Inferior parietal cortex (tissue), 1 donor: Measurements from ENCODE around the gene VAV3.

Experiments used
- DNase-seq: peaks from one replicate; pipeline ENCODE4 v3.0.0-alpha.2; 2016; ENCODE audit errors: extremely low spot score

VAV3 gene

DNA sequence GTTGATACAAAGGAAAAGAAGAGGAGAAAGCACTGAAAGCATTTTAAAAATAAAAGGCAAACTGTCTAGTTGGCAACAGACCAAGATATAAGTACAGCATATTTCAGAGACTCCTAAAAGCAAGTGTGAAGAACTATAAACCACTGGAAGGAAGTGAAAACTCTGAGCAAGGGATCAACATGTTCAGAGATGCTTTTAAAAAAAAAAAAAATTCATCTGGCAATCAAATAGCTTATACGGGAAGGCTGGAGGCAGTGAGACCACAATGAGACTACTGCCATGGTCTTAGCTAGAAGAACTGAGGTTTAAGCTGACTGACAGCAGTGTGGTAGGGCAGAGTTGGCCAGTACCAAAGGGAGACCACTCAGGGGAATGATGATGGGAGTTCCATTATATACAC, 124.3 kb downstream of the VAV3 start:
- DNase-seq: no peak

DNA sequence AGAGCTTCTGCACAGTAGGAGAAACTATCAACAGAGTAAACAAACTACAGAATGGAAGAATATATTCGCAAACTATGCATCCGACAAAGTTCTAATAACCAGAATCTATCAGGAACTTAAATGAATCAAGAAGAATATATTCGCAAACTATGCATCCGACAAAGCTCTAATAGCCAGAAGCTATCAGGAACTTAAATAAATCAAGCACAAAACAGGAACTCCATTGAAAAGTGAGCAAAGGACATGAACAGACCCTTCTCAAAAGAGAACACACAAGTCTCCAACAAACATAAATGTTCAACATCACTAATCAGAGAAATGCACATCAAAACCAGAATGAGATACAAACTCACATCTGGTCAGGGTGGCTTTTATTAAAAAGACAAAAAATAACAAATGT, 126.9 kb downstream of the VAV3 start:
- DNase-seq: no peak

DNA sequence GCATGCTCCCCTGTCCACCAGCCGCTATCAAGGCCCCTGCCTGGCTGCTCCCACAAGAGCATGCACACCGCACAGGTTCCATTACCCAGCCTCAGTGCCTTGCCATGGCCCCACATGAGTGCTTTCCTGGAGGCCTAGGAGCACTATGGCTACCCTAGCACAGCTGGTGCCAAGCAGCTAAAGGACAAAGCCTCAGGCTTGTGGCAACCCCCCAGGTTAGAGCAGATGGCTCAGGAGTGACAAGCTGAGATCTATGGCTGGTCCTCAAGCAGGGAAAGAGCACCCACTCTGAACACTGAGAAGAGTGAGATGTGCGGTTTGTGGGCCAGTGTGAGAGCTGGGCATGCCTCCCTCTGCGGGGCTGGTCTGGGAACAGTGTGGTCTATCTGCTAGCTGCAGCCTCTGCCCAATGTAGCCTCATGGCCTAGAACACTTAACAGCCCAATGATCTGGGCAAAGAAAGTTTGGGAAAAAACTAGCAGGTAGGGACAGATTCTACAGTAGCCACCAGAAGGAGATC, 129.8 kb downstream of the VAV3 start:
- DNase-seq: no peak

DNA sequence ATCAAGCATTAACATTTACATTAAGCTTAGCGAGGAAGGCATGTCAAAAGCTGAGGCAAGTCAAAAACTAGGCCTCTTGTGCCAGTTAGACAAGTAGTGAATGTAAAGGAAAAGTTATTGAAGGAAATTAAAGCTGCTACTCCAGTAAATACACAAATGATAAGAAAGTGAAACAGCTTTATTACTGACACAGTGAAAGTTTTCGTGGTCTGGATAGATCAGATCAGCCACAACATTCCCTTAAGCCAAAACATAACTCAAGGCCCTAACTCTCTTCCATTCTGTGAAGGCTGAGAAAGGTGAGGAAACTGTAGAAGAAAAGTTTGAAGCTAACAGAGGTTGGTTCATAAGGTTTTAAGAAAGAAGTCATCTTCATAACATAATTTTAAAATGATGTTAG, 131.9 kb downstream of the VAV3 start:
- DNase-seq: no peak

DNA sequence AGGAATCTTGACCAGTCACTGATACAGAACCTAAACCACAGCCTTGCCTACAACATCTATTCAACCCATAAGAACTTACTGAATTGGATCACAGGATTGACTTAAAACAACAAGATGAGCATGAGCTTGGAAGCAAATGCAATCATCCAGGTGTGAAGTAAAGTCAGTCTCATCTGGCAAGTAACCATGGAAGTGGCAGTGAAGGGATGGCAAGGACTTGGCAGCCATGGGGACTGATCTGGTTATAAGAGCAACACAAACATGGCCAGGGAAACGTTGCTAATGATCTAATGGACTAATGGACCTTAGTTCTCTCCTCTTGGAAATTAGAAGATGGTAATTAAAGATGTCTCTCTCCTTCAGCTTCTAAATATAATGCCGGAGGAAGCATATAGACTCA, 133.1 kb downstream of the VAV3 start:
- DNase-seq: no peak

DNA sequence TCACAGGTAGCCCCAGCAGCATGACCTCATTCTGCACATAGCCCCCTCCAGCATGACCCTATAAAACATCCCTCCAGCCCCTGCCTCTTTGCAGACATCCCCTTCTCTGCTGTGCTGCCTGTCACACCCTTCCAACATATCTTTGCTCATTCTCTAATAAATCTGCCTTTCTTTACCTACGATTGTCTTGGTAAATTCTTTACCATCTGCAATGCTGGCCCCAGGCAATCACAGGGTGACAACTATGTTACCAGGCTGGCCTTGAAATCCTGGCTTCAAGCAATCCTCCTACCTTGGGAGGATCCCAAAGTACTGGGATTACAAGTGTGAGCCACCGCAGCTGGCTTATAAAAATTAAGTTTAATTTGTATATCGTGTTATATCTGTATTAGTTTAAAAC, 134.5 kb downstream of the VAV3 start:
- DNase-seq: no peak

DNA sequence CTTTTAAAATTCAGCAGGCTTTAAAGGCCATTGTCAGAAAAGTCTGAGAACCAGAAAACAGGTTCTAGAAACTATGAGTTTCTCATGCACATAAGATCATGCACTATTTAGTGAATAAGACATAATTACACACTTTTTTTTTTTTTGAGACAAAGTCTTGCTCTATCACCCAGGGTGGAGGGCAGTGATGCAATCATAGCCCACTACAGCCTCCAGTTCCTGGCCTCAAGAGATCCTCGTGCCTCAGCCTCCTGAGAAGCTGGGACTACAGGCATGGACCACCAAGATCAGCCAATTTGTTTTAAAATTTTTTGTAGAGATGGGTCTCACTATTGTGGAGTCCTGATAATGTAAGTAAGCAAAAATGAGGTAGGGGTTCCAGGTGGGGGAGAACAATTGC, 134.9 kb downstream of the VAV3 start:
- DNase-seq: no peak

DNA sequence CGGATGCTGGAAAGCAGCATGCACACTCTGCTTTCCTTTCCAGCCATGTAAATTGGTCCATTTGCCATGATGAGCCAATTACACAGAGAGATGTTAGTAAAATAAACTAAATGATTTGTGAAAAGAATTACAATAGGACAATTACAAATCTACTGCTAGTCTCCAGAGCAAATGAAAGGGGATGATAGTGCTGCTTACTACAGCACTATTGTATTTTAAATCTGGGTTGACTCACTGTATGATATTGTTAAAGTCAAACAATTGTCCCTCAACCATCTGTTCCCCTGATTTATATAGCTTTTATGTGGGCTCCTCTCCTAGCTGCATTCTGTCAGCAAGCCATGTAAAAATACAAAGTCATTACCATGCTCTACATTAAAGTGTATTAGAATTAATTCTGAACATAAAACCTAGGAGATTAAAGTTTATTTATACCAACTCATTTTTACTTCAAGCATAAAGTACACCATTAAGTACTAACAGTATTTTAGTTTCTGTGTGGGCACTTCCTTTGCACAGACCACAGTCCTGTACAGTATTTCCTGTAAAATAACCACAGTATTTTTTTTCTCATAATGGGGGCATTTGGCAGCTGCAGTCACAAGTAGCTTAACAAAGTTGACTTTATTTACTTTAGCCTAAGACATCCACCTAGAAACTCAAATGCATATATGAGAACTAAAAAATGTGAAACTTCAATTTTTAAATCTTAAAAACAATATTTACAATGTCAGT, 135.8 kb downstream of the VAV3 start:
- no peak for DNase-seq

DNA sequence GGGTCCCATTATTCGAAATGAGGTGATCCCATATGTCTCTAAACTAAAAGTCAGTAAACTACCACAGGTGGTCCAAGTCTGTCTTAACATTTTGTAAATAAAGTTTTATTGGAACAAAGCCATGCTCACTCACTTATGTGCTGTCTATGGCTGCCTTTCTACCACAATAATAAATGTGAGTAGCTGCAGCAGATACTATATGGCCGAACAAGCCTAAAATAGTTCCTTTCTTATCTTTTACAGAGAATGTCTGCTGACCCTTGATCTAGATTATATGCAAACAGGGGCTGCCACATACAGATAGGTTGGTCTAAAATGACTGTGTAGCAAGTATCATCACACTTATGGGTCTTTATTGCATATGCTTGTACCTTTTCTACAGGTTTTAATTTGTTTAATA, 140.0 kb downstream of the VAV3 start:
- DNase-seq: no peak

DNA sequence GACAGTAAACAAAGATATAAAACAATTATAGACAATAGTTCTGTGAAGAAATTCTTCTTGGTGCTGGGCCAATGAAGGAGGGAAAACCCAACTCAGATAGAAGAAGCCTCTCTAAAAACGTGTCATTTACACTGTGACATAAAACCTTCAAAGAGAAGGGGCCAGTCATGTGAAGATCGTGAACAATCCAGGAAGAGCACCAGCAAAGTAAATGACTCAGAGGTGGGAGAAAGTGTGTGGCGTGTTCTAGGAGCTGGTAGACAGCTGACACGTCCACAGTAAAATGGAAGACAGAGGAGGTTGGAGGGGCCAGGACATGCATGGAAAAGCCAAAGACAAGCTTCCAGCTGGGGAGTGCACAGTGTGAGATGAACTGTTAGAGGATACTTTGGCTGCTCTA, 143.6 kb downstream of the VAV3 start:
- DNase-seq: no peak

DNA sequence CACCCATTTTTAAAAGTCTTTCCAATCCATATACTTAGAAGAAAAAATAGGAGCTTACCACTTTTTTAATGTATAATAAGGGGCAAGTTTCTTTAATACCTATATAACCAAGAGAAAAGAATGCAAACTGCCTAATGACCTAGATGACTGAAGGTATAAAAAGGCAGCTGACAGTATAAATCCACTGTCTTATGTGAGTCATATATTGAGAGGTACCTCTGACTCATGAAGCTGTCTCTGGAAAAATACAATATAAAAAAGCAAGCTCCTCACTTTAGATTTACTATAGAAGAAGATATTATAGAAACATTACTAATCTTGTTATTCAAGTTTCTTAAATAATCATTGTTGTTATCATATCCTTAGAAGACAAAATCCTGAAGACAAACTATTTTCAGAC, 144.2 kb downstream of the VAV3 start:
- DNase-seq: no peak

DNA sequence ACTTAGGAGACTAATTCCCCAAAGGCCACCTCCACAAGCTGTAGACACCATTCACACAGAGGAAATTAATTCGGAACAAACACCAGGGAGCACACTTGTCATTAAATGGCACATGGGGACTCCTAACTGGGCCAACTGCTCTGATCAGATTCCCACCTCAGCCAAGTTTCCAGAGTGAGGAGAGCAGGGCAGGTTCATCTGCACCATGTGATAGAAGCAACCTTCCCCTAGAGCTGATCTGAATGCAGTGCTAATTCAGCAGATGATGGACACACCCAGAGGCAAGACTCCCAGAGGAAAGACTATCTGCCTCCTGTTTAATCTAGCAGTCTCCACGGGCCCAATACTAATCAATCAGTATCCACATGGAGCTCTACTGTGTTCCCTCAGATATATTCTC, 147.0 kb downstream of the VAV3 start:
- no peak for DNase-seq

DNA sequence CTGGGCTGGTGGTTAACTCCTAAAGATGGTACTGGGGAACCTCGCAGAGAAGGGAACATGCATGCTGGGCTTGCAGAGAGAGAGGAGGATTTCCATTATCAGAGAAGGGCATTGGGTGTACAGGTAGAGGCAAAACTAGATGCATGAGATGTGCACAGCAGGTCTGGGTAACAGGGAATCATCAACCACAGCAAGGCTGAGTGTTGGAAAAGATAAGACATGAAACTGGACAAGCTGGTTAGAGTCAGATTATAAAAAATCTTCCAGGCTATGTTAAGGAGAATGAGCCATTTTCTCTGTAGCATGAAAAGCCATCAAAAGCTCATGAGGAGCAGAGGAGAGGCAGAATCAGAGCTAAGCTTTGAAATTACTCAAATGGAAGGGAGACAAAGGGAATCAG, 147.8 kb downstream of the VAV3 start:
- no peak for DNase-seq

DNA sequence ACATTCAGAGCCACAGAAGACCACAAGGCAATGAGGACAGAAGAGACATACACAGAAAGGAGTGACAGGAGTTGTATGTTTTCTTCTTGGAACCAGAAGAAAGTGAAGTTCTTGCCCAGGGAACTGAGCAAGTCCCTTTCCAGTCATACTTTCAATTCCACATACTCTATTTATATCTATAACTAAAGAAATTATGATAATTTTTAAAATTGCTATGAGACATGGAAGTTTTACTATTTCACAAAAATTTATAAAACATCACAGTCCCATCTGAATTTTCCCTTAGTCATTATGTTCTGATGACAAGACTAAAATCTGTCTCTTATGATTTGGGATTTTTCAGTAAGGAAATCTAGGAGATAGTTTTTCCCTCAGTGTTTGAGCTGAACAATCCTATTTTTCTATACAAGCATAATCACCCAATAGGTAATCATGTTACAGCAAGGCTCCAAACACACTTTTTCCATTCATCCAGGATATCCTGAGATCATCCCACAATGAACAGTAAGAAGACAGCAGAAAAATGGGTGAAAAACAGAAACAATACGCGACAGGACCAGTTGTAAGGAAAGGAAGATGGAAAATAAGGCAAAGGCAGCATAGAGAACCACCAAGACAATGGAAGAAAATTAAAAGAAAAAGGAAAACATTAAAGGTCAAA, 154.6 kb downstream of the VAV3 start:
- DNase-seq: no peak

DNA sequence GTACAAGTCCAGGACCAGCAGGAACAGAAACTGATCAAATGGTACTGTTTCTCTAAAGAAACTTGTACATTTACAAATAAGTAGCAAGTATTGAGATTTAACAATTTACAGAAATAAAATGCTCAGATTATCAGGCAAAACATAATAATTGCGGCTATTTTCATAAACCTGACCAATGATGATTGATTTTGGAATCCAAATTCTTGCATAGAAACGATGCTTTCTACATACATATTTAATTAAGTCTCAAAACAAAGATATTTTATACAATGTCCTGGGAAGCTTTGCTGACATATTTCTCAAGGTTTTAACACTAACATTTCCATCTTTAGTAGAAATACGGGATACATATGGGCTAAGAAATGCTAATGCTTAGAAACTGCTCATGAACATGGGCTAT, 157.1 kb downstream of the VAV3 start:
- DNase-seq: no peak

DNA sequence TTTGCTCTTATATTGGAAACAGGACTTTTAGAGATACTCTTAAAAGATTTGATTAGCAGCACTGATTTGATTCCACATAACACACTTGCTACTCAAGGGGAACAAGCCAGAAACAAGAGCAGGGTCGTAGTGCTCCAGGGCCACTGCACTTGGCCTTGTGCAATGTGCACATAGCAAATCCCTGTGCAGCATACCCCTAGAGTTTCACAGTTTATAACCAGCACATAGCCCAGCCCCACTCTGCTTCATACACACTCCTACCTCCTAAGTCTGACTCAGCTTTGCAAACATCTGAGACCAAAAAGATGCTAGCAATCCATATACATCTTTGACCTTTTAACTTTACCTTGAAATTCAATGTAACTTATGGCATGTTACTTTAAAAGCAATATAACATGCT, 157.6 kb downstream of the VAV3 start:
- DNase-seq: no peak

DNA sequence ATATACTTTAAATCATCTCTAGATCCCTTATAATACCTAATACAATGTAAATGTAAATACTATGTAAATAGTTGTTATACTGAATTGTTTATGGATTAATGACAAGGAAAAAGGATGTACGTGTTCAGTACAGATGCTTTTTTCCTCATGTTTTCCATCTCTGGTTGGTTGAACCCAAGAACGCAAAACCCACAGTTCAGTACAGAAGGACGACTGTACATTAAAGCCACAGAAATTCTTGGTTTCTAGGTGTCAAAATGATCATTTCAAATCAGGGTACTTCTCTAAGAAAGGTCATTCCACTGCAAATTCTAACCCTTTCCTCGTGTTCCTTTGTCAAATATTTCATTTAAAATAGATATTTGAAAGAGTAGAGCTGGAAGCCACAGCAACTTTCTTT, 158.1 kb downstream of the VAV3 start:
- DNase-seq: no peak

DNA sequence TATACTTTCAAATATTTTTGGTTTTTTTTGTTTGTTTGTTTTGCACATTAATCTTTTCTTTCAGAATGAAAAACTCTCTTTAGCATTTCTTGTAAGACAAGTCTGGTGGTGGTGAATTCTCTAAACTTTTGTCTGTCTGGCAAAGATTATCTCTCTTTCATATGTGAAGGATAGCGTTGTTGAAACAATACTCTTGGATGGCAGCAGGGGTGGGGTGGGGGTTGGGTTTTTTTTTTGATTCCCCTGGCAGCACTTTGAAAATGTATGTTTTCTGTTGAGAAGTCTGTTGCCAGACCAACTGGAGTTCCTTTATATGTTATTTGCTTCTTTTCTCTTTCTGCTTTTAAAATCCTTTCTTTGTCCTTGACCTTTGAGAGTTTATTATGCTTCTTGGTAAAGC, 160.2 kb downstream of the VAV3 start:
- no peak for DNase-seq

DNA sequence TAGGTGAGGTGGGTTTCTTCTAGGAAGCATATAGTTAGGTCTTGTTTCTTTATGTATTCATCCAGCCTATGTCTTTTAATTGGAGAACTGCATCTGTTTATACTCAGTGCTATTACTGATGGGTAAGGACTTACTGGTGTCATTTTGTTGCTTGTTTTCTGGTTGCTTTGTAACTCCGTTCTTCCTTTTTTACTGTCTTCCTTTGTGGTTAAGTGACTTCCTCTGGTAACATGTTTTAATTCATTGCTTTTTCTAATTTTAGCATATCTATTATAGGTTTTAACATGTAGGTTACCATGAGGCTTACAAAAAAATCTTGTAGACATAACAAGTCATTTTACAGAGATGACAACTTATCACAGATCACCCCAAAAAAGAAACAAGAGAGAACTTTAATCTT, 160.8 kb downstream of the VAV3 start:
- DNase-seq: no peak

DNA sequence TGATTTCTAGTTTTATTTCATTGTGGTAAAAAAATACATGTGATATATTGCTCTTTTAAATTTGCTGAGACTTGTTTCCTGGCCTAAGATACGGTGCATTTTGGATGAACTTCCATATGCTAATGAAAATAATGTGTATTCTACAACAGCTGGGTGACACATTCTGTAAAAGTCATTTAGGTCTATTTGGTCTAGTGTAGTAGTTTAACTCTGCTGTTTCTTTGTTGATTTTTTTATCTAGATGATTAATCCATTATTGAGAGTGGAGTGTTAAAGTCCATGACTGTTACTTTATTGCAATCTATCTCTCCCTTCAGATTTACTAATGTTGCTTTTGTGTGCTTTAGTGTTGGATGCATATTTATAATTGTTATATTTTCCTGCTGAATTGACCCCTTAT, 161.4 kb downstream of the VAV3 start:
- DNase-seq: no peak

DNA sequence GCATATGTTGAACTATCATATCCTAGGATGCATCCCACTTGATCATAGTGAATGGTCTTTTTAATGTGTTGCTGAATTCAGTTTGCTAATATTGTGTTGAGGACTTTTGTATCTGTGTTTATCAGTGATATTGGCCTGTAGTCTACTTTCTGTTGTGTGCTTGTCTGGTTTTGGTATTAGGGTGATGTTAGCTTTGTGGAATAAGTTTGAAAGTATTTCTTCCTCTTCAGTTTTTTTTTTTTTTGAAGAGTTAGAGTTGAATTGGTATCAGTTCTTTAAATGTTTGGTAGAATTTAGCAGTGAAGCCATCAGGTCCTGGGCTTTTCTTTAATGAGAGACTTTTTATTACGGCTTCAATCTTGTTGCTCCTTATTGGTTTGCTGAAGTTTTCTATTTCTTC, 162.3 kb downstream of the VAV3 start:
- DNase-seq: no peak

DNA sequence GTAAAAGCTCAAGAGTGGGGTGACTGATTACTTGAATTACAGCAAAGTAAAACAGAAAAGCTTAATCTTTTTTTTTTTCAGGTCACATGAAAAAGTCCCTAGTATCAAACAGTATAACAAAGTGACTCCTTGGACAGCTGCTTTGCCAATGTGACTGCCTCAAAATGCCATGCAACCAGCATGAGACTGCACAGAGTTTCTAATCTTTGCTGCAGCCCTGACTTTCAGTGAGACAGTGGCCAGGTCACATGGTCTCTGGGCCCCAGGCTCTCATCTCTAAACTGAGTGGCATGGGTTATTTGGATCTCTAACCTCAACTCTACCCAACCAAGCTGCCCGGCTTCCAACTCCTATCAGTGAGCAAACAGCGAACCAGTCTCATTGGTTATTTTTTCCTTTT, 169.0 kb downstream of the VAV3 start:
- no peak for DNase-seq

DNA sequence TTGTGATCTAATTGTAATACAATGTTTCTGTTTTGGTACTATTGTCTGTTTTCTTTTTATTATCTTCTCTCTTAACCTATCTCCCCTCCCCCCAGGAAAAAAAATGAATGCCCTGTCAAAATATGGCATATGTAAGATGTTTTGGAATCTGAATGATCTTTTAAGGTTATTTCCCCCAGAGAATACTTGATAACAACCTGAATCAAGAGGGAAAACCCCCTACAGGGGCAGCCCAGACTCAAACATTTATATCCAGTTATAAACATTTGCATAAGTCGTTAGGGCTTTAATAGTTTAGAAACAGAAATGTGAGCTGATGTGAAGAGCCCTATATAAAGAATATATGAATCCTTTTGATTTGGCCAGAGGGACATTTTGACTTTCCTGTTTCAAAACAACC, 169.5 kb downstream of the VAV3 start:
- DNase-seq: no peak

DNA sequence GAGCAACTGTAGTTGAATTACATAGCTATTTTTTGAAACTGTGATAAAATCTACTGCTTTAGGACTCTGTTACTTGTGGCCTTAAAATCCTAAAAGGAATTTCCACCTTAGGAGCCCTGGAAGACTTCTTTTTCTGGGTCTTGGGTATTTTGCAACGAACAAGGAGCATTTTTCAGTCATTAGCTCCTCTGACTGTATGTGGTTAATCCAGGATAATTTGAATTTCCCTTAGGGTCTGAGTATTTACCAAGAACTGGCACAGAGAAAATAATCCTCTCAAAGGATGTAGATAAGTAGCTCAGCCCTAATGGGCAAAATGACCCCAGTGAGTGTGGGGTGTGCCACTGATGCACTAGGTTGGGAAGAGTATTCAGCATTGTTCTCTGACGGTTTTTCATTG, 170.4 kb downstream of the VAV3 start:
- DNase-seq: no peak
